GM18867 (cell line): Measurements from ENCODE around the gene DOK7.

Experiments
- ATAC-seq: cut with Tn5 transposase; IDR thresholded peaks from one replicate; pipeline ENCODE4 v1.9.1; 2021; ENCODE audit warnings: mild to moderate bottlenecking, moderate library complexity; ENCODE audit not compliant: unreplicated experiment

The DOK7 gene

GRCh38 chr4:3472411-3473141, 9.5 kb downstream of the DOK7 start:
- no peak for ATAC-seq

- ATAC-seq: no peak
Measured at GRCh38 chr4:3473181-3473950, 10.3 kb downstream of the DOK7 start.

- ATAC-seq: no peak
Measured at GRCh38 chr4:3473996-3474765, 11.1 kb downstream of the DOK7 start.

- ATAC-seq: no peak
Measured at GRCh38 chr4:3475041-3475712, 12.1 kb downstream of the DOK7 start.

GRCh38 chr4:3475713-3476260, 12.7 kb downstream of the DOK7 start:
- no peak for ATAC-seq

- no peak for ATAC-seq
Measured at GRCh38 chr4:3476341-3476747, 13.2 kb downstream of the DOK7 start.

- no peak for ATAC-seq
Measured at GRCh38 chr4:3476936-3477749, 14.0 kb downstream of the DOK7 start.

- no peak for ATAC-seq
Measured at GRCh38 chr4:3477750-3478430, 14.8 kb downstream of the DOK7 start.

GRCh38 chr4:3478446-3479357, 15.6 kb downstream of the DOK7 start:
- ATAC-seq: no peak

- no peak for ATAC-seq
Measured at GRCh38 chr4:3479358-3480101, 16.4 kb downstream of the DOK7 start.

GRCh38 chr4:3480528-3481112, 17.5 kb downstream of the DOK7 start:
- peak; percentile 67 for ATAC-seq

- ATAC-seq: no peak
Measured at GRCh38 chr4:3481113-3481531, 18.0 kb downstream of the DOK7 start.

GRCh38 chr4:3481783-3482393, 18.8 kb downstream of the DOK7 start:
- no peak for ATAC-seq

- ATAC-seq: no peak
Measured at GRCh38 chr4:3482707-3483106, 19.6 kb downstream of the DOK7 start.

- ATAC-seq: no peak
Measured at GRCh38 chr4:3483471-3483921, 20.4 kb downstream of the DOK7 start.

GRCh38 chr4:3484057-3484973, 21.2 kb downstream of the DOK7 start:
- ATAC-seq: no peak
